ENCODE results near the gene C22orf23.
"Not testable (repeated sequence)": the region's sequence is repeated elsewhere in the genome, so short reads cannot be mapped to it uniquely, and the experiment has no call there.

C22orf23 gene

GRCh38 chr22:37979782-37980181 lies 26.4 kb upstream of the C22orf23 start:
- TF ChIP-seq CTCF (IDR thresholded peaks at IDR 0.05; ENCODE audit: extremely low read depth, missing control alignments), result no peak
- DNase-seq (ENCODE audit: low spot score), result no peak

GRCh38 chr22:37976547-37976946 lies 23.1 kb upstream of the C22orf23 start:
- DNase-seq (ENCODE audit: low spot score), result no peak
- TF ChIP-seq CTCF (IDR thresholded peaks at IDR 0.05; ENCODE audit: extremely low read depth, missing control alignments), result no peak

GRCh38 chr22:37976022-37976421 lies 22.6 kb upstream of the C22orf23 start:
- DNase-seq (ENCODE audit: low spot score), result not testable (repeated sequence)

GRCh38 chr22:37975153-37975552 lies 21.8 kb upstream of the C22orf23 start:
- no peak for TF ChIP-seq CTCF (IDR thresholded peaks at IDR 0.05; ENCODE audit: extremely low read depth, missing control alignments)
- DNase-seq (ENCODE audit: low spot score), result no peak

GRCh38 chr22:37973271-37974170 lies 20.1 kb upstream of the C22orf23 start:
- DNase-seq (ENCODE audit: low spot score), result no peak
- no peak for TF ChIP-seq CTCF (IDR thresholded peaks at IDR 0.05; ENCODE audit: extremely low read depth, missing control alignments)

- no peak for TF ChIP-seq CTCF (IDR thresholded peaks at IDR 0.05; ENCODE audit: extremely low read depth, missing control alignments)
- DNase-seq (ENCODE audit: low spot score), result no peak
Observed at GRCh38 chr22:37972527-37972926, 19.1 kb upstream of the C22orf23 start.

- TF ChIP-seq CTCF (IDR thresholded peaks at IDR 0.05; ENCODE audit: extremely low read depth, missing control alignments), result no peak
Observed at GRCh38 chr22:37971475-37972434, 18.4 kb upstream of the C22orf23 start.

More at GRCh38 chr22:37971475-37972434, 18.4 kb upstream of the C22orf23 start:
- no peak for DNase-seq (ENCODE audit: low spot score)
